Measurements from ENCODE around the gene KRT4.

DNA sequence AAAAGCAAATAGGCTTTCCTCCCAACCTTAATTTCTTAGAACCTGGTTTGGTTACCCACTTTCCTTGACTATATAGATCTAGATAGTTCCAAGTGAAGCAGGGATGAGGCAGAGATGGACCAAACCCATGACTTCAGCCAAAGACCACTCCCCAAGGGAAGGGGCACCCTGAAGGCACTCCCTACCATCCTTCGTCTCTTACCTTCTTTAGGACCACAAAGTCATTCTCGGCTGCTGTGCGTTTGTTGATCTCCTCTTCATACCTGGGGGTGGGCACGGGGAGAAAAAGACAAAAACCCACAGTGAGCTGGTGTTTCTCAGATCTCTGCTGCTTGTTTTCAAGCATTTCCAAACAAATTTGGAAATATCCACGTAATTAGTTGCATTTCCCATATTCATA lies 3.4 kb downstream of the KRT4 start:
- TF ChIP-seq, protein P1, sequence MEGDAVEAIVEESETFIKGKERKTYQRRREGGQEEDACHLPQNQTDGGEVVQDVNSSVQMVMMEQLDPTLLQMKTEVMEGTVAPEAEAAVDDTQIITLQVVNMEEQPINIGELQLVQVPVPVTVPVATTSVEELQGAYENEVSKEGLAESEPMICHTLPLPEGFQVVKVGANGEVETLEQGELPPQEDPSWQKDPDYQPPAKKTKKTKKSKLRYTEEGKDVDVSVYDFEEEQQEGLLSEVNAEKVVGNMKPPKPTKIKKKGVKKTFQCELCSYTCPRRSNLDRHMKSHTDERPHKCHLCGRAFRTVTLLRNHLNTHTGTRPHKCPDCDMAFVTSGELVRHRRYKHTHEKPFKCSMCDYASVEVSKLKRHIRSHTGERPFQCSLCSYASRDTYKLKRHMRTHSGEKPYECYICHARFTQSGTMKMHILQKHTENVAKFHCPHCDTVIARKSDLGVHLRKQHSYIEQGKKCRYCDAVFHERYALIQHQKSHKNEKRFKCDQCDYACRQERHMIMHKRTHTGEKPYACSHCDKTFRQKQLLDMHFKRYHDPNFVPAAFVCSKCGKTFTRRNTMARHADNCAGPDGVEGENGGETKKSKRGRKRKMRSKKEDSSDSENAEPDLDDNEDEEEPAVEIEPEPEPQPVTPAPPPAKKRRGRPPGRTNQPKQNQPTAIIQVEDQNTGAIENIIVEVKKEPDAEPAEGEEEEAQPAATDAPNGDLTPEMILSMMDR (IDR thresholded peaks at IDR 0.05; ENCODE audit: extremely low read depth in 1 of 2, insufficient read depth in 1 of 2, low read depth in 1 of 2, low read length in 2 of 2) = no peak
- TF ChIP-seq FOS (IDR thresholded peaks at IDR 0.05; ENCODE audit: borderline replicate concordance, insufficient read depth, low read length) (no peak), POLR2A (IDR thresholded peaks at IDR 0.05; ENCODE audit: low read depth, low read length) (no peak)
